HL-60 (cell line): Measurements from ENCODE around the gene KRT25.

Experiments
- CTCF ChIP-seq: IDR thresholded peaks from one replicate; pipeline ENCODE4 v1.5.1; 2011; ENCODE audit warnings: low read length, control low read depth, inconsistent platforms; ENCODE audit not compliant: insufficient read depth
- POLR2AphosphoS5 ChIP-seq: IDR thresholded peaks from 2 replicates; pipeline ENCODE4 v1.6.1; 2012; ENCODE audit warnings: low read depth
- SPI1 ChIP-seq: IDR thresholded peaks from 2 replicates; pipeline ENCODE4 v1.6.1; 2012; ENCODE audit warnings: low read depth, mild to moderate bottlenecking, borderline replicate concordance
- TF ChIP-seq, protein P1 (sequence below): IDR thresholded peaks from 2 replicates; pipeline ENCODE4 v1.6.1; 2012; ENCODE audit warnings: low read depth; ENCODE audit not compliant: insufficient replicate concordance

- TF ChIP-seq CTCF (no peak), POLR2AphosphoS5 (no peak), SPI1 (no peak)
- TF ChIP-seq, protein P1, sequence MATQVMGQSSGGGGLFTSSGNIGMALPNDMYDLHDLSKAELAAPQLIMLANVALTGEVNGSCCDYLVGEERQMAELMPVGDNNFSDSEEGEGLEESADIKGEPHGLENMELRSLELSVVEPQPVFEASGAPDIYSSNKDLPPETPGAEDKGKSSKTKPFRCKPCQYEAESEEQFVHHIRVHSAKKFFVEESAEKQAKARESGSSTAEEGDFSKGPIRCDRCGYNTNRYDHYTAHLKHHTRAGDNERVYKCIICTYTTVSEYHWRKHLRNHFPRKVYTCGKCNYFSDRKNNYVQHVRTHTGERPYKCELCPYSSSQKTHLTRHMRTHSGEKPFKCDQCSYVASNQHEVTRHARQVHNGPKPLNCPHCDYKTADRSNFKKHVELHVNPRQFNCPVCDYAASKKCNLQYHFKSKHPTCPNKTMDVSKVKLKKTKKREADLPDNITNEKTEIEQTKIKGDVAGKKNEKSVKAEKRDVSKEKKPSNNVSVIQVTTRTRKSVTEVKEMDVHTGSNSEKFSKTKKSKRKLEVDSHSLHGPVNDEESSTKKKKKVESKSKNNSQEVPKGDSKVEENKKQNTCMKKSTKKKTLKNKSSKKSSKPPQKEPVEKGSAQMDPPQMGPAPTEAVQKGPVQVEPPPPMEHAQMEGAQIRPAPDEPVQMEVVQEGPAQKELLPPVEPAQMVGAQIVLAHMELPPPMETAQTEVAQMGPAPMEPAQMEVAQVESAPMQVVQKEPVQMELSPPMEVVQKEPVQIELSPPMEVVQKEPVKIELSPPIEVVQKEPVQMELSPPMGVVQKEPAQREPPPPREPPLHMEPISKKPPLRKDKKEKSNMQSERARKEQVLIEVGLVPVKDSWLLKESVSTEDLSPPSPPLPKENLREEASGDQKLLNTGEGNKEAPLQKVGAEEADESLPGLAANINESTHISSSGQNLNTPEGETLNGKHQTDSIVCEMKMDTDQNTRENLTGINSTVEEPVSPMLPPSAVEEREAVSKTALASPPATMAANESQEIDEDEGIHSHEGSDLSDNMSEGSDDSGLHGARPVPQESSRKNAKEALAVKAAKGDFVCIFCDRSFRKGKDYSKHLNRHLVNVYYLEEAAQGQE = no peak
These were observed 28.2 kb downstream of the KRT25 start for GRCh38 chr17:40726919-40727318.
